ENCODE data around the gene SBSN.
"Not testable (repeated sequence)": the region's sequence is repeated elsewhere in the genome, so short reads cannot be mapped to it uniquely, and the experiment has no call there.

DNA sequence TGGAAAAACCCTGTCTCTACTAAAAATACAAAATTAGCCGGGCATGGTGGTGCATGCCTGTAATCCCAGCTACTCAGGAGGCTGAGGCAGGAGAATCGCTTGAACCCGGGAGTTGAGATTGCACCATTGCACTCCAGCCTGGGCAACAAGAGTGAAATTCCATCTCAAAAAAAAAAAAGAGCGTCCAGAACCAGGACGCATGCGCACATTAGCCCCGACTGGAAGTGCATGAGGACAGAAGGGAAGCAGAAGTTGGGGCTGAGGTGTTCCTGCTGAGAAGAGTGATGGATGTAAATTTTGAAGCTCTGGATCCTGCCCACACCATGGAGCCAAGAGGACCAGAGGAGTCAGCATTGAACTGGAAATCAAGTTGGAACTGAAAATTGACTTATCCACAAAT is 53.5 kb downstream of the SBSN start:
- TF ChIP-seq, protein P1, sequence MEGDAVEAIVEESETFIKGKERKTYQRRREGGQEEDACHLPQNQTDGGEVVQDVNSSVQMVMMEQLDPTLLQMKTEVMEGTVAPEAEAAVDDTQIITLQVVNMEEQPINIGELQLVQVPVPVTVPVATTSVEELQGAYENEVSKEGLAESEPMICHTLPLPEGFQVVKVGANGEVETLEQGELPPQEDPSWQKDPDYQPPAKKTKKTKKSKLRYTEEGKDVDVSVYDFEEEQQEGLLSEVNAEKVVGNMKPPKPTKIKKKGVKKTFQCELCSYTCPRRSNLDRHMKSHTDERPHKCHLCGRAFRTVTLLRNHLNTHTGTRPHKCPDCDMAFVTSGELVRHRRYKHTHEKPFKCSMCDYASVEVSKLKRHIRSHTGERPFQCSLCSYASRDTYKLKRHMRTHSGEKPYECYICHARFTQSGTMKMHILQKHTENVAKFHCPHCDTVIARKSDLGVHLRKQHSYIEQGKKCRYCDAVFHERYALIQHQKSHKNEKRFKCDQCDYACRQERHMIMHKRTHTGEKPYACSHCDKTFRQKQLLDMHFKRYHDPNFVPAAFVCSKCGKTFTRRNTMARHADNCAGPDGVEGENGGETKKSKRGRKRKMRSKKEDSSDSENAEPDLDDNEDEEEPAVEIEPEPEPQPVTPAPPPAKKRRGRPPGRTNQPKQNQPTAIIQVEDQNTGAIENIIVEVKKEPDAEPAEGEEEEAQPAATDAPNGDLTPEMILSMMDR (IDR thresholded peaks at IDR 0.05), result not testable (repeated sequence)
- TF ChIP-seq POLR2A (IDR thresholded peaks at IDR 0.05; ENCODE audit: low read depth); POLR2AphosphoS5 (IDR thresholded peaks at IDR 0.05): not testable (repeated sequence)
